Right lung (tissue), 5 donors: ENCODE measurements around the gene C1QB. TPM values are rescaled to one million over a fixed set of nuclear protein-coding genes. Genes with fewer than 3 reads are reported as not detected.

Source experiments
- DNase-seq, 2 donors: peaks; one replicate each; pipeline ENCODE4 v3.0.0-alpha.2; 2013
- polyA plus RNA-seq, 5 donors: library from polyadenylated mRNA; unstranded; fragments of 120-200 nt; gene quantifications; one replicate each; pipeline versions ENCODE4 v1.2.1 to v1.2.3, GENCODE V29; 2013; ENCODE audit warnings: inconsistent platforms in 1 of 5, low replicate concordance in 1 of 5; ENCODE audit not compliant: insufficient read length in 5 of 5, insufficient read depth in 1 of 5

Gene C1QB
- polyA plus RNA-seq, 5 donors = 16.3 to 24.1 (median 17.1) TPM

DNA sequence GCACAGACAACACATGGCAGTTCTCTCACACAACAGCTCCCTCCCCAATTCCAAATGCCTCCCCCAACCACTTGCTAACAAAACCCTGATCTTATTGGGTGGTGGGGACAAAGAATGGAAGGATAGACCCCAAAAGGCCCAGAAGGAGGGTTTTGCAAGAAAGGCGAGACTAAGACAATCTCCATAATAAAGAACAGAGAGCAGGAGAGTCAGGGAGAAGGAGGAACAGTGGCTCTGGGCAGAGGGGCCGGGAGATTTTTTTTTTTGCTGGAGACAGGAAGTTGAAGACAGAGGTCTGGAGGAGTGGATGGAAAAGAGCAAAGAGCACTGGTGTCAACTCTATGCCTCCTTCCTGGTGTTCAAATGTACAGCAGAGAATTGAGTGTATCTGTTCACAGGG, 23.1 kb upstream of the C1QB start:
- no peak for DNase-seq

DNA sequence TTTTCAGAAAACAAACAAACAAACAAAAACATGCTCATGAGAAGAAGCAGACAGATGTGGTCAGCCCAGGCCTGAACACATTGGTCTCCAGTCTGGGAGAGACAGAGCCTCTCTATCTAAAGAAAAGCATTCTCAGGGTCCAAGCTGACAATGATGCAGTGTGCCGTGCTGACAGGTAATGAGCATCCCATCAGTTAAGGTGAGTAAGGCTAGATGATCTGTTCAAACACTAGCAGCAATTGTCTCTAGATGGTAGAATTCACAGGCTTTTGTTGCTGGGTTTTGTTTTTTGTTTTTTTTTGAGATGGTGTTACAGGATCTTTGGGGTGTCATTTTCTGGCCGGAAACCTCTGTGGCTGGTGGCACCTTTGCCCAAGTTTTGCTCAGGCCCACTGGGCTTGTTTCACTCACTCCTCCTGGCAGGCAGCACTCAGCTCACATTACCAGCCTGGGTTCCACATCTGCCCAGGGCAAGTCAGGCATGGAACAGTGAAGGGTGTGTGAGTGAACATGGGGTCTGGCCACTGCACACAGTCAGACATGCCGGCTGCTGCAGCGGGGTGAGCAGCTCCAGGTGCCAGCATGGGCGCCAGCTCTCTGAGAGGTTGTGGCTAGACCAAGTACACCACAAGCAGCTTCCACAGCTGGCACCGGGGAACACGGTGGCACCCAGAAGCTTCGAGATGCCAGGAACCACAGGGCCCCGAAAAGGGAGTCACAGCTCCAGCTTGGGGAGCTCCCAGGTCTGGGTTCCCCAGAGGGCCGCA, 19.2 kb upstream of the C1QB start:
- no peak for DNase-seq

DNA sequence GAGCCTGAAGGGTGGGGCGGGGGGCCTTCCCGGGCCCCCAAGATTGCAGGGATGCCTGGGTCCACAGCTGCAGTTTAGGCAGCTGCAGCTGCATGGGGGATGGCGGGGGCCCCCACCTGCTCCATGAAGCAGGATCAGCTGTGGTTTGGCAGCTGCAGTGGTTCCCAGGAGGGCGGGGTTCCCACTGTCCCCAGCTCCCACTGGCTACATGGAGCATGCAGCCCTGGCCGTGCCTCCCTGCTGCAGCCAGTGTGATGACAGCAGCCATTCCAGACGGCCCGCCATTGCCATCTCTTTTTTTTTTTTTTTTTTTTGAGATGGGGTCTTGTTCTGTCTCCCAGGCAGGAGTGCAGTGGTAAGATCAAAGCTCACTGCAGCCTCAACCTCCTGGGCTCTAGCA, 17.6 kb upstream of the C1QB start:
- no peak for DNase-seq

- no peak for DNase-seq
Observed at GRCh38 chr1:22636353-22636752, 16.7 kb upstream of the C1QB start, which contains the start of gene C1QA. C1QA (plus strand) TSS chr1:22636628; CDS start chr1:22637617, 989 bp downstream.

- DNase-seq = no peak
Observed at GRCh38 chr1:22636927-22637326, 16.1 kb upstream of the C1QB start.

DNA sequence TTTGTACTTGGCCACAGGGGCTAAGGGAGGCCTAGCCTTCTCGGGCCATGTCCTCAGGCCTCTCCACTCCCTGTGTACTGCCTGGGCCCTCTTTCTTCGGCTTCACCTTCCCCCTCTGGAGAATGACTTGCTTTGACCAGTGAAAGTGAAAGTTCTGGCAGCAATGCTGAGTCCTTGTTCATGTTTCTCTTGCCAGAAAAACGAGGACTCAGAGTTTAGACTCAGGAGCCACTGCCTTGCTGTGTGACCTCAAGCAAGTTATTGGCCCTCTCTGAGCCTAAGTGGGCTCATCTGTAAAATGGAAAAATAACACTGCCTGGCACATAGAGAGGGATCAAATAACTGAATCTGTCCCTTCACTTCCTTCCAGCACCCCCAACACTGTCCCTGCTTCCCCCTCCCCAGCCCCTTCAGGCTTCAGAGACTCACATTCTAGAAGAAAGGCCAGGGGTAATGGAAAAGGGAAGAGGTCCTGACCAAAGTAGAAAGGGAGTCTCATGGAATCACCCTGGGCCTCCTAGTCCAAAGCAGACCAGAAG, 15.1 kb upstream of the C1QB start:
- DNase-seq = no peak

- DNase-seq = no peak
Observed at GRCh38 chr1:22638476-22639234, 14.4 kb upstream of the C1QB start.

- DNase-seq = no peak
Observed at GRCh38 chr1:22639286-22639685, 13.8 kb upstream of the C1QB start.

DNA sequence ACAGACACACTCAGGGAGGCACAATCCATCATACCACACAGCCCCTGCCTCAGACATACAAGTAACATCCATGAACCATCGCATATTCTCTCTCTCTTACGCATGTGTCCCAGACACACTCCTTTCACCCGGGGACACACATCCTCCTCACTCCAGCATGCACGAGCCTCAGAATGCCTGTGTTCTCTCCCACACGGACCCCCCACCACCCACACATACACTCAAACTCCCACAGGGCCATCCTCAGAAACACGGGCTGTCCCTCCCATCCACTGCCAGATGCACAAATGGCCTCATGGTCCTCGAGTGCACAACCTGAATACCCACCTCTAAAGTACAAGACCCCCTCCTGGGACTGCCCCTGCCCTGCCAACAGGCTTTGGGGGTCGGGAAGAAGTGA, 11.8 kb upstream of the C1QB start:
- no peak for DNase-seq

- peak; percentile 57 to 69 for DNase-seq
Observed at GRCh38 chr1:22641906-22642636, 11.0 kb upstream of the C1QB start.

GRCh38 chr1:22643381-22643780, 9.7 kb upstream of the C1QB start, which contains the start of gene C1QC:
C1QC (plus strand) TSS chr1:22643633; CDS start chr1:22644024, 391 bp downstream.
- no peak for DNase-seq

DNA sequence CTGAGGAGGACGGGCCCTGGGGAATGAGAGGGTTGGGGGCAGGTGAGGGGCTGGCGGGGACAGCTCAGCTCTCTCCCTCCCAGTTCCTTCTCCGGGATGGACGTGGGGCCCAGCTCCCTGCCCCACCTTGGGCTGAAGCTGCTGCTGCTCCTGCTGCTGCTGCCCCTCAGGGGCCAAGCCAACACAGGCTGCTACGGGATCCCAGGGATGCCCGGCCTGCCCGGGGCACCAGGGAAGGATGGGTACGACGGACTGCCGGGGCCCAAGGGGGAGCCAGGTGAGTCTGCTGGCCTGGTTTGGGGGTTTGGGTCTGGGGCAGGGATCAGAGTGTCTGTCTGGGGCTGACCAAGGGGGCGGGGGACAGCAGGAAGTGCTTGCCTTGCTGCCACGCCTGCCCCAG, 9.1 kb upstream of the C1QB start:
- DNase-seq = no peak

GRCh38 chr1:22645931-22646330, 7.1 kb upstream of the C1QB start:
- DNase-seq = no peak

GRCh38 chr1:22646384-22646783, 6.7 kb upstream of the C1QB start:
- DNase-seq = no peak

GRCh38 chr1:22650089-22650693, 2.8 kb upstream of the C1QB start:
- DNase-seq = no peak

GRCh38 chr1:22651941-22652856, 837 bp upstream of the C1QB start:
- DNase-seq = no peak

DNA sequence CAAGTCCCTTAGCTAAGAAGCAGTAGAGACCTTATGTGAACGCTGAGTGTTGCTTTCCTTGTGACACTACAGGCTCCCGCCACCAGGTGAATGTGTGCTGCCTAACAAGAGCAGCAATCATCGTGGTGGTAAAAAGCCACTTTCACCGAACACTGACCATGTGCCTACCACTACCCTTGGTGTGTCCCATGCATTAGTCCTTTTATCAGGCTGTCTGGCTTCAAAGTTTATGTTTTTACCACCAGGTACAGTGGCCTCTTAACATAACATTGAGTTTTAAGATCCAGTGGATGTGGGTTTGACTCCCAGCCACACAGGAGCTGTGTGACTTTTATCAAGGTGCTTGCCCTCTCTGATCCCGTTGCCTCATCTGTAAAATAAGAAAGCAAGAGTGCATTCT, 1.7 kb downstream of the C1QB start:
- no peak for DNase-seq

DNA sequence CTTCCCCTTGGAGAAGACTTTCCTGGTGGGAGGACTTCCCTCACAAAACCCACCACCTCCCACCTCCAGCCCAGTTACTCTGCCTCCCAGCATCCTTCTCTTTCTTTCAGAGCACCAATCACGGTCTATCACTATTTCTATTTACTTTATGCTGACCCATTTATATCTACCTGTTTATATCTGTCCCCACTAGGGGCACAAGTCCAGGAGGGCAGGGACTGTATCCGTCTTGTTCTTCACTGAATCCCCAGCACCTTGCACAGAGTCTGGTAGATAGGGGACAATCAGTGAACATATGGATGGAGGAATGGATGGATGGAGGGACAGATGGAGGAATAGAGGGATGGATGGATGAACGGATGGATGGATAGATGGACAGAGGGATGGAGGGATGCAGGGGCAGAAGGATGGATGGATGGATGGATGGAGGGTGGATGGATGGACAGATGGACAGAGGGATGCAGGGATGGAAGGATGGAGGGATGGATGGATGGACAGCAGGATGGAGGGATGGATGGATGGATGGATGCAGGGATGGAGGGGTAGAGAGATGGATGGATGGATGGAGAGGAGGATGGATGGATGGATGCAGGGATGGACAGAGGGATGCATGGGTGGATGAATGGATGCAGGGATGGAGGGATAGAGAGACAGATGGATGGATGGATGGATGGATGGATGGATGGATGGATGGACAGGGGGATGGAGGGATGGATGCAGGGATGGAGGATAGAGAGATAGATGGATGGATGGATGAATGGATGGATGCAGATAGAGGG, 5.5 kb downstream of the C1QB start:
- no peak for DNase-seq

GRCh38 chr1:22660716-22661241, 7.7 kb downstream of the C1QB start:
- DNase-seq = no peak

- DNase-seq = no peak
Observed at GRCh38 chr1:22661880-22662279, 8.8 kb downstream of the C1QB start.
